ENCODE measurements around the gene FANCI. TPM values are rescaled to one million over a fixed set of nuclear protein-coding genes. Genes with fewer than 3 reads are reported as not detected.

Gene FANCI
- total and polyA plus RNA-seq, 2 of the 13 experiments (the other 11 are each of a cell fraction or from before 2014, with no cell fraction given) = 15.7 to 68.8 TPM

GRCh38 chr15:89307046-89307587 is 63.3 kb downstream of the FANCI start (continued):
- TF ChIP-seq ZNF782 (CRISPR knock-in tag; IDR thresholded peaks at IDR 0.05; ENCODE audit: borderline replicate concordance) (no peak), PBX2 (CRISPR knock-in tag; IDR thresholded peaks at IDR 0.05) (no peak), ZNF709 (CRISPR knock-in tag; IDR thresholded peaks at IDR 0.05) (no peak), TOPORS (CRISPR knock-in tag; IDR thresholded peaks at IDR 0.05) (no peak), NFIC (IDR thresholded peaks at IDR 0.05; ENCODE audit: low read length) (no peak), TCF7L2 (IDR thresholded peaks at IDR 0.05; ENCODE audit: low read depth, low read length) (no peak), FOXC1 (CRISPR knock-in tag; IDR thresholded peaks at IDR 0.05; ENCODE audit: borderline replicate concordance) (no peak), NCOR1 (IDR thresholded peaks at IDR 0.05; ENCODE audit: borderline replicate concordance, low read length) (no peak), ASH2L (IDR thresholded peaks at IDR 0.05; ENCODE audit: insufficient read length, low read depth, low read length) (no peak)

- FAIRE-seq (no peak), ATAC-seq (no peak), DNase-seq (ENCODE audit: low spot score) (no peak)
- ChIA-PET CTCF (ENCODE audit: low intra/inter-chr PET ratio, low total read pairs) (no interaction called here), POLR2A (no interaction called here)
- TF ChIP-seq ZNF501 (CRISPR knock-in tag; IDR thresholded peaks at IDR 0.05) = no peak
- no peak for TF ChIP-seq MTA3 (CRISPR knock-in tag; IDR thresholded peaks at IDR 0.05)
- no peak for TF ChIP-seq SMARCE1 (IDR thresholded peaks at IDR 0.05; ENCODE audit: borderline replicate concordance)
- TF ChIP-seq HNRNPL (IDR thresholded peaks at IDR 0.05; ENCODE audit: low read depth, low read length) = no peak
- TF ChIP-seq MIER3 (CRISPR knock-in tag; IDR thresholded peaks at IDR 0.05; ENCODE audit: borderline replicate concordance) = no peak
- no peak for TF ChIP-seq KLF11 (CRISPR knock-in tag; IDR thresholded peaks at IDR 0.05)
- no peak for TF ChIP-seq NR0B2 (CRISPR knock-in tag; IDR thresholded peaks at IDR 0.05)
- TF ChIP-seq ZMYM2 (CRISPR knock-in tag; IDR thresholded peaks at IDR 0.05) = no peak
- TF ChIP-seq ZNF207 (IDR thresholded peaks at IDR 0.05; ENCODE audit: borderline replicate concordance) = no peak
- TF ChIP-seq HES4 (CRISPR knock-in tag; IDR thresholded peaks at IDR 0.05; ENCODE audit: borderline replicate concordance) = no peak
- TF ChIP-seq ZC3H4 (CRISPR knock-in tag; IDR thresholded peaks at IDR 0.05; ENCODE audit: borderline replicate concordance) = no peak
- 97% methylated on average over 2 of the region's 2 CpGs for WGBS (ENCODE audit: low lambda C conversion rate)
- in situ Hi-C loops (cut with HindIII; ENCODE audit: extremely low pct_ligation_motif_present, low pct_unique_long_range_greater_than_20kb) = no loop called here
- no TSS peak for BruUV-seq (replicated peaks)
- H2AFZ ChIP-seq (ENCODE audit: low read length) = no peak overlapping the region
- H3K4me1 ChIP-seq (ENCODE audit: insufficient read depth, low read length) = no peaks in the 10 kb centered on the region
- peaks cover 8 to 47% of the 10 kb centered on the region in 2 experiments for H3K36me3 ChIP-seq (replicated peaks in 1 of 2; ENCODE audit: control insufficient read depth in 1 of 2, insufficient read depth in 2 of 2, low read length in 2 of 2)
- H3K79me2 ChIP-seq (ENCODE audit: insufficient read depth, low read length) = no peaks in the 10 kb centered on the region
- H3K4me3 ChIP-seq (replicated peaks in 1 of 3; ENCODE audit: insufficient read depth in 1 of 3, low read depth in 2 of 3, low read length in 3 of 3) = no peak overlapping the region
- no peaks in the 10 kb centered on the region for H3K9me3 ChIP-seq (ENCODE audit: low read length)
- H3K27ac ChIP-seq (ENCODE audit: extremely low read length, insufficient read depth, low read length) = no peak overlapping the region
- H3K9ac ChIP-seq (ENCODE audit: insufficient read depth, low read depth, low read length) = no peak overlapping the region
- H4K20me1 ChIP-seq (ENCODE audit: insufficient read depth, low read length) = no peaks in the 10 kb centered on the region
- no peaks in the 10 kb centered on the region for H3K27me3 ChIP-seq (ENCODE audit: control insufficient read depth in 1 of 2, insufficient read depth in 2 of 2, low read length in 2 of 2)
- intact Hi-C loops (cut with micrococcal nuclease; ENCODE audit: unreplicated experiment) = loop anchor here (10.0 kb wide), 1 partner anchor 103 kb away; no protein-coding TSS in a partner anchor
- no peak overlapping the region for H3K4me2 ChIP-seq (ENCODE audit: low read depth, low read length)
These were observed 64.0 kb downstream of the FANCI start for GRCh38 chr15:89307791-89308190.

Data from HepG2 (cell line).